GM12892 (cell line): ENCODE measurements around the gene ANKRD60.

Source experiments
- POLR2A ChIP-seq: IDR thresholded peaks from 2 replicates; pipeline ENCODE4 v1.6.1; 2011; ENCODE audit warnings: low read depth, low read length, control low read depth
- POLR2AphosphoS5 ChIP-seq: IDR thresholded peaks from 2 replicates; pipeline ENCODE4 v1.6.1; 2011; ENCODE audit warnings: low read depth, low read length, control low read depth

GRCh38 chr20:58236612-58237317, 8.3 kb upstream of the ANKRD60 start:
- no peak for TF ChIP-seq POLR2AphosphoS5
- no peak for TF ChIP-seq POLR2A
